B cell (primary cell): ENCODE measurements around the gene KAZN. TPM values are rescaled to one million over a fixed set of nuclear protein-coding genes. Genes with fewer than 3 reads are reported as not detected.

ENCODE experiments used
- ATAC-seq: fragments of 200-7000 bp; cut with Tn5 transposase; one replicate; pipeline ENCODE4 v1.10.0; 2021; ENCODE audit warnings: low read depth, mild to moderate bottlenecking, moderate number of reproducible peaks, moderate library complexity
- CTCF ChIA-PET: fragments of 350-600 bp; sonication (Branson Sonifier 250); formaldehyde crosslinking; loops from one replicate; lab custom pipeline; 2021; ENCODE audit warnings: antibody characterized with exemption, inconsistent platforms; lab: Charles Lee
- POLR2A ChIA-PET: fragments of 350-600 bp; sonication (Branson Sonifier 250); formaldehyde crosslinking; loops from one replicate; lab custom pipeline; 2021; ENCODE audit warnings: antibody characterized with exemption; lab: Charles Lee
- DNase-seq: peaks from one replicate; pipeline ENCODE4 v3.0.0; 2013
- H2AFZ ChIP-seq: 2 replicates; pipeline ENCODE4 v1.6.1; 2012; ENCODE audit warnings: mild to moderate bottlenecking, low read depth, low read length; ENCODE audit not compliant: insufficient read depth, poor library complexity, severe bottlenecking
- H3K27ac ChIP-seq, 2 donors: 1 replicate in 1 of 2; 2 replicates in 1 of 2; pipeline ENCODE4 v1.5.1; 2012 to 2013; ENCODE audit warnings: low read length in 2 of 2, mild to moderate bottlenecking in 2 of 2, moderate library complexity in 1 of 2
- H3K27me3 ChIP-seq, 4 experiments: fragments of 200-600 bp in 1 of 4; sonication (generic) in 1 of 4; replicated peaks in 1 of 4; 1 replicate in 2 of 4; 2 replicates in 2 of 4; pipeline versions ENCODE4 v1.6.1 to v1.7.0; 2013 to 2016; ENCODE audit warnings: low read length in 3 of 4, mild to moderate bottlenecking in 2 of 4, mixed read lengths in 1 of 4, moderate library complexity in 1 of 4; ENCODE audit not compliant: insufficient read depth in 4 of 4, control insufficient read depth in 3 of 4; ENCODE audit errors: control extremely low read depth in 1 of 4
- H3K36me3 ChIP-seq, 2 experiments: replicated peaks in 1 of 2; 1 replicate in 1 of 2; 2 replicates in 1 of 2; pipeline versions ENCODE4 v1.6.1 to v1.7.1; 2013; ENCODE audit warnings: low read length in 1 of 2; ENCODE audit not compliant: insufficient read depth in 2 of 2, control insufficient read depth in 1 of 2; ENCODE audit errors: control extremely low read depth in 1 of 2, extremely low read depth in 1 of 2
- H3K4me1 ChIP-seq, 2 donors: fragments of 200-600 bp in 1 of 2; sonication (generic) in 1 of 2; 1 replicate in 1 of 2; 2 replicates in 1 of 2; pipeline versions ENCODE4 v1.5.1 to v1.6.1; 2013 to 2017; ENCODE audit warnings: low read length in 2 of 2; ENCODE audit not compliant: control insufficient read depth in 2 of 2, insufficient read depth in 2 of 2
- H3K4me2 ChIP-seq: replicated peaks from 2 replicates; pipeline ENCODE3; 2012; ENCODE audit warnings: mild to moderate bottlenecking, low read depth, low read length; ENCODE audit not compliant: poor library complexity, severe bottlenecking
- H3K4me3 ChIP-seq, 5 experiments: fragments of 200-600 bp in 1 of 5; sonication (generic) in 1 of 5; 1 replicate in 3 of 5; 2 replicates in 2 of 5; pipeline versions ENCODE4 v1.5.1 to v1.7.0; 2011 to 2016; ENCODE audit warnings: low read length in 4 of 5, mild to moderate bottlenecking in 4 of 5, low read depth in 2 of 5, control low read depth in 1 of 5, moderate library complexity in 1 of 5; ENCODE audit not compliant: insufficient read depth in 1 of 5; ENCODE audit errors: control extremely low read depth in 1 of 5, extremely low read depth in 1 of 5
- H3K79me2 ChIP-seq: fragments of 200-600 bp; sonication (generic); one replicate; pipeline ENCODE4 v1.6.0; 2016; ENCODE audit warnings: low read length; ENCODE audit not compliant: control insufficient read depth, insufficient read depth
- H3K9ac ChIP-seq: fragments of 200-600 bp; sonication (generic); 2 replicates; pipeline ENCODE4 v1.6.1; 2017; ENCODE audit warnings: mild to moderate bottlenecking, low read length, moderate library complexity
- H3K9me3 ChIP-seq, 3 donors: one replicate each; pipeline versions ENCODE4 v1.6.1 to v1.7.1; 2013; ENCODE audit warnings: low read length in 2 of 3; ENCODE audit not compliant: control insufficient read depth in 2 of 3, insufficient read depth in 1 of 3; ENCODE audit errors: control extremely low read depth in 1 of 3
- H4K20me1 ChIP-seq: 2 replicates; pipeline ENCODE4 v1.6.0; 2012; ENCODE audit warnings: mild to moderate bottlenecking, low read length; ENCODE audit not compliant: insufficient read depth, control insufficient read depth, poor library complexity, severe bottlenecking
- H3K27ac Mint-ChIP-seq: one replicate; pipeline ENCODE4 v1.8.0; 2021; ENCODE audit warnings: mixed read lengths
- H3K27me3 Mint-ChIP-seq: one replicate; pipeline ENCODE4 v1.8.0; 2021; ENCODE audit warnings: mixed read lengths
- H3K4me1 Mint-ChIP-seq: one replicate; pipeline ENCODE4 v1.8.0; 2021; ENCODE audit warnings: mixed read lengths
- H3K4me3 Mint-ChIP-seq: one replicate; pipeline ENCODE4 v1.8.0; 2021; ENCODE audit warnings: mixed read lengths
- H3K9me3 Mint-ChIP-seq: one replicate; pipeline ENCODE4 v1.8.0; 2022; ENCODE audit warnings: mixed read lengths; ENCODE audit not compliant: insufficient read depth
- CTCF ChIP-seq: fragments of 200-600 bp; IDR thresholded peaks from one replicate; pipeline ENCODE4 v1.8.0; 2022; ENCODE audit warnings: antibody characterized with exemption, mild to moderate bottlenecking
- EZH2 ChIP-seq: IDR thresholded peaks from 2 replicates; pipeline ENCODE4 v1.6.1; 2012; ENCODE audit warnings: borderline replicate concordance, low read depth, mild to moderate bottlenecking, moderate library complexity, low read length; ENCODE audit not compliant: insufficient read depth, poor library complexity, severe bottlenecking
- WGBS: methylation state at CpG from one replicate; pipeline ENCODE4 v1.1.5; 2013; ENCODE audit warnings: missing lambda C conversion rate; ENCODE audit not compliant: insufficient coverage; 5-methylcytosine and 5-hydroxymethylcytosine counted together
- intact Hi-C: fragments of 100-400 bp; cut with micrococcal nuclease; formaldehyde crosslinking; loops from one replicate; pipeline ENCODE4 v1.10.0; 2022
- polyA plus RNA-seq: library from polyadenylated mRNA; depleted of rRNA; stranded (reverse); fragments of >200 nt; gene quantifications from 2 replicates; pipeline ENCODE4 v1.2.3, GENCODE V29; 2012
- total RNA-seq, 2 donors: library from RNA; stranded (reverse); fragments of 120-200 nt in 1 of 2; gene quantifications; 1 replicate in 1 of 2; 2 replicates in 1 of 2; pipeline versions ENCODE4 v1.2.3 to v1.2.4, GENCODE V29; 2013 to 2022

Gene KAZN
- total and polyA plus RNA-seq, 2 donors (not counting 1 experiment from before 2014, with no cell fraction given) = 0.13 to 0.39 TPM

- TF ChIP-seq EZH2 = no peak
- Mint-ChIP-seq H3K4me1 (no peaks in the 10 kb centered on the region), H3K27ac (no peak overlapping the region), H3K9me3 (peaks cover 5% of the 10 kb centered on the region), H3K4me3 (no peak overlapping the region), H3K27me3 (no peaks in the 10 kb centered on the region)
- Histone ChIP-seq H4K20me1 (no peaks in the 10 kb centered on the region), H3K27me3 (no peaks in the 10 kb centered on the region), H3K36me3 (no peaks in the 10 kb centered on the region), H2AFZ (no peak overlapping the region), H3K79me2 (no peaks in the 10 kb centered on the region), H3K9me3 (peaks cover 2 to 22% (median 9%) of the 10 kb centered on the region in 3 donors), H3K4me3 (no peak overlapping the region), H3K4me1 (no peaks in the 10 kb centered on the region), H3K4me2 (no peak overlapping the region), H3K9ac (no peak overlapping the region), H3K27ac (no peak overlapping the region)
- CTCF ChIA-PET = no interaction called here
- DNase-seq = no peak
- intact Hi-C loops = no loop called here
- POLR2A ChIA-PET = no interaction called here
- ATAC-seq = no peak
- 54% methylated on average over 3 of the region's 5 CpGs for WGBS
Observed at GRCh38 chr1:14804626-14805025, 206.1 kb downstream of the KAZN start.

GRCh38 chr1:14806772-14807171, 208.3 kb downstream of the KAZN start:
- DNase-seq (no peak), ATAC-seq (no peak)
- intact Hi-C loops = no loop called here
- Mint-ChIP-seq H3K9me3 (peaks cover 5% of the 10 kb centered on the region), H3K27ac (no peak overlapping the region), H3K4me1 (no peaks in the 10 kb centered on the region), H3K27me3 (peaks cover 3% of the 10 kb centered on the region), H3K4me3 (no peak overlapping the region)
- WGBS = 72% methylated on average over 2 of the region's 2 CpGs
- CTCF ChIA-PET = no interaction called here
- Histone ChIP-seq H3K79me2 (no peaks in the 10 kb centered on the region), H3K4me2 (no peak overlapping the region), H3K9me3 (peaks cover 2 to 22% (median 9%) of the 10 kb centered on the region in 3 donors), H4K20me1 (no peaks in the 10 kb centered on the region), H3K4me3 (no peak overlapping the region), H3K27me3 (no peaks in the 10 kb centered on the region), H2AFZ (no peak overlapping the region), H3K36me3 (no peaks in the 10 kb centered on the region), H3K27ac (no peak overlapping the region), H3K4me1 (no peaks in the 10 kb centered on the region), H3K9ac (no peak overlapping the region)
- TF ChIP-seq CTCF (no peak), EZH2 (no peak)
- POLR2A ChIA-PET = no interaction called here
